Measurements from ENCODE around the gene GRAMD1B. TPM values are rescaled to one million over a fixed set of nuclear protein-coding genes. Genes with fewer than 3 reads are reported as not detected.

The GRAMD1B gene
- total and polyA plus RNA-seq, 2 experiments from 2014 or later = 9.0 to 20.4 TPM

- no peaks in the 10 kb centered on the region for H4K20me1 ChIP-seq (ENCODE audit: insufficient read depth, poor library complexity, severe bottlenecking)
- no peaks in the 10 kb centered on the region for H3K79me2 ChIP-seq
- H3K4me1 ChIP-seq (ENCODE audit: insufficient read depth) = no peaks in the 10 kb centered on the region
- WGBS (ENCODE audit: low lambda C conversion rate, missing lambda C conversion rate) = 56% methylated on average over 3 of the region's 3 CpGs
- no peak overlapping the region for H2AFZ ChIP-seq
- H3K27ac ChIP-seq = no peak overlapping the region
- H3K9me2 ChIP-seq (replicated peaks; ENCODE audit: insufficient read depth) = no peaks in the 10 kb centered on the region
- H3K4me2 ChIP-seq = no peak overlapping the region
- H3K36me3 ChIP-seq (replicated peaks; ENCODE audit: insufficient read depth, low read depth) = no peaks in the 10 kb centered on the region
- TF ChIP-seq EZH2 (IDR thresholded peaks at IDR 0.05; ENCODE audit: borderline replicate concordance) (no peak), CTCF (IDR thresholded peaks at IDR 0.05; ENCODE audit: poor library complexity) (peak; percentile 47)
- H3K4me3 ChIP-seq = no peak overlapping the region
- H3K9me3 ChIP-seq (ENCODE audit: low read depth) = no peaks in the 10 kb centered on the region
- no peaks in the 10 kb centered on the region for H3K27me3 ChIP-seq
- DNase-seq (ENCODE audit: low spot score) = peak; percentile 62
Observed at GRCh38 chr11:123475469-123475868, 45.4 kb downstream of the GRAMD1B start.

GRCh38 chr11:123477205-123477907 is 47.3 kb downstream of the GRAMD1B start:
- H3K27ac ChIP-seq = no peak overlapping the region
- H3K4me2 ChIP-seq = no peak overlapping the region
- TF ChIP-seq EZH2phosphoT487 (IDR thresholded peaks at IDR 0.05; ENCODE audit: low read depth, severe bottlenecking, unreplicated experiment) (no peak), EZH2 (IDR thresholded peaks at IDR 0.05; ENCODE audit: borderline replicate concordance) (no peak), CTCF (IDR thresholded peaks at IDR 0.05; ENCODE audit: poor library complexity) (no peak)
- H3K4me3 ChIP-seq = no peak overlapping the region
- H4K20me1 ChIP-seq (ENCODE audit: insufficient read depth, poor library complexity, severe bottlenecking) = no peaks in the 10 kb centered on the region
- H3K4me1 ChIP-seq (ENCODE audit: insufficient read depth) = no peaks in the 10 kb centered on the region
- H3K9me2 ChIP-seq (replicated peaks; ENCODE audit: insufficient read depth) = no peaks in the 10 kb centered on the region
- H2AFZ ChIP-seq = no peak overlapping the region
- no peaks in the 10 kb centered on the region for H3K79me2 ChIP-seq
- no peaks in the 10 kb centered on the region for H3K27me3 ChIP-seq
- DNase-seq (ENCODE audit: low spot score) = no peak
- no peaks in the 10 kb centered on the region for H3K36me3 ChIP-seq (replicated peaks; ENCODE audit: insufficient read depth, low read depth)
- WGBS (ENCODE audit: low lambda C conversion rate, missing lambda C conversion rate) = 94% methylated on average over 8 of the region's 9 CpGs
- H3K9me3 ChIP-seq (ENCODE audit: low read depth) = no peaks in the 10 kb centered on the region

- H3K9me3 ChIP-seq (ENCODE audit: low read depth) = no peaks in the 10 kb centered on the region
- peak; percentile 82 for DNase-seq (ENCODE audit: low spot score)
- peak overlapping the region; percentile 45 for H2AFZ ChIP-seq
Observed at GRCh38 chr11:123478352-123478987, 48.4 kb downstream of the GRAMD1B start.

More at GRCh38 chr11:123478352-123478987, 48.4 kb downstream of the GRAMD1B start:
- TF ChIP-seq EZH2phosphoT487 (IDR thresholded peaks at IDR 0.05; ENCODE audit: low read depth, severe bottlenecking, unreplicated experiment) (no peak), CTCF (IDR thresholded peaks at IDR 0.05; ENCODE audit: poor library complexity) (peak; percentile 83), EZH2 (IDR thresholded peaks at IDR 0.05; ENCODE audit: borderline replicate concordance) (no peak)
- Histone ChIP-seq H3K27ac (no peak overlapping the region), H4K20me1 (ENCODE audit: insufficient read depth, poor library complexity, severe bottlenecking) (no peaks in the 10 kb centered on the region), H3K4me3 (no peak overlapping the region), H3K27me3 (no peaks in the 10 kb centered on the region), H3K79me2 (no peaks in the 10 kb centered on the region), H3K36me3 (replicated peaks; ENCODE audit: insufficient read depth, low read depth) (no peaks in the 10 kb centered on the region), H3K4me2 (no peak overlapping the region), H3K4me1 (ENCODE audit: insufficient read depth) (no peaks in the 10 kb centered on the region), H3K9me2 (replicated peaks; ENCODE audit: insufficient read depth) (no peaks in the 10 kb centered on the region)
- 25% methylated on average over 5 of the region's 5 CpGs for WGBS (ENCODE audit: low lambda C conversion rate, missing lambda C conversion rate)
